GM21447 (cell line): ENCODE results near the gene MRPL37.
"Not testable (repeated sequence)": the region's sequence is repeated elsewhere in the genome, so short reads cannot be mapped to it uniquely, and the experiment has no call there.

Experiments
- ATAC-seq: cut with Tn5 transposase; IDR thresholded peaks from one replicate; pipeline ENCODE4 v1.9.1; 2021; ENCODE audit not compliant: unreplicated experiment

MRPL37 gene

GRCh38 chr1:54219688-54220003, 19.7 kb downstream of the MRPL37 start:
- ATAC-seq: no peak

DNA sequence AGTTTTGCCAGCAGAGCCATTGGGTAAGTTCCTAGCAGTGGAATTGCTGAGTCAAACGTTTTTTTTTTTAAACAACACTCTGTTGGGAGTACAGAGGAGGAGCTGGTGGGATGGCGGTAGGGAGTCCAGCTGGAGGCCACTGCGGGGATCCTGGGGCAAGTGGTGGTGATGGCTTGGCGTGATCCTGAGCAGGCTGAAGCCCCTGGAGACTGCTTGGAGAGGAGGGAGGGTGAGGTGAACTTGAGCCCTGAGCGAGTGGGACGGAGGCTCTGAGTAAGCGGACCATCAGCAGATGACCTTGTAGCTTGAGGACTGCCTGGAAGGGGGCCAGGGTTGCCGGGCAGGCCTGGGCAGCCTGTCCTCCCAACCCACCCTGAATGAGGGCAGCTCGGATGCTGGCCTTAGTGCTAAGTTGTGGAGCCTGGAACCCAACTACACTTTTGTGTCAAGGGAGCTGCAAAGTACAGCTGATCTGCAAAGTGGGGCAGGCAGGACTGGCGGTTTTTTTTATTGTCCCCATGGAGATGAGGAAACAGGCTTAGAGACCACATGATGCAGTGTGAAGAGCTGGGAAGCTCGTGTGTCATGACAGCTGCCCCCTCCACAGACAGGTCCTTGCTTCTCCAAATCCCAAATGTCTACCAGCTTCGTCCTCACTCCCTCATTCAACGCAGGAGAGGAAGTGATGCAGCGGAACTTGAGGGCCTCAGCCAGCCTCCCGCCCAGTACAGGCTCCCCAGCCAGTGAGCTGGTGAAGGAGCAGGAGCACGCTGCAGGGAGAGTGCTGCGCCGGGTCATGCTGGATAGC, 20.2 kb downstream of the MRPL37 start:
- ATAC-seq: no peak

DNA sequence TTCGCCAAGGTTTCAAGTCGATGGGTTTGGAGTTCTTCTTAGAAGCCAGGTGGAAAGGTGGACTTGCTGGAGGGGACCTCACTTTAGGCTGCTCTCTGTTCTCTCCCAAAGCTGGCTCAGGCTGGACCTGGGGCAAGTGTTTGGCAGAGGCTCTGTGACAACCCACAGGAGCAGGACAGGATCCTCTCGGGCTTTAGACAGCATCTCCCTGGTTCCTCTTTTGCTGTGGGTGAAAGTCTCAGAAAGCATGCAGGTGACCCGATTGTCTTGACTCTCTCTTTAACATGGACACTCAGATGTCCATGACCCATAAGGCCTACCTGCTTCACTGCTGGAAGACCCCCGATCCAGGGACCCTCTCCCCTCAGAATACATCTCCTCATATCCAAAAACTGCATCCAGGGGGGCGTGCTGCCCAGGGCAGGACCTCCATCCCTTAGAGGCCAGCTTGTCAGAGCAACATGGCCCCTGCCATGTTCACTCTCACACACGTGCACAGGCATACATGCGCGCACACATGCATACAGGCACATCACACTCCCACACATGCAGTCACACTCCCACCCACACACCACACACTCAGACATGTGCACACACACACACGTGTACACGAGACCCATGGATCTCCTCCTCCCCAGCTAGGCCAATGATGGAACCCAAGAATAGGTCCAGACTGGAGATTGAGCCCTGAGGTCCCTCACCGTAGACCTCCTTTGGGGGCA, 21.3 kb downstream of the MRPL37 start:
- no peak for ATAC-seq

GRCh38 chr1:54221867-54222484, 22.0 kb downstream of the MRPL37 start:
- no peak for ATAC-seq

DNA sequence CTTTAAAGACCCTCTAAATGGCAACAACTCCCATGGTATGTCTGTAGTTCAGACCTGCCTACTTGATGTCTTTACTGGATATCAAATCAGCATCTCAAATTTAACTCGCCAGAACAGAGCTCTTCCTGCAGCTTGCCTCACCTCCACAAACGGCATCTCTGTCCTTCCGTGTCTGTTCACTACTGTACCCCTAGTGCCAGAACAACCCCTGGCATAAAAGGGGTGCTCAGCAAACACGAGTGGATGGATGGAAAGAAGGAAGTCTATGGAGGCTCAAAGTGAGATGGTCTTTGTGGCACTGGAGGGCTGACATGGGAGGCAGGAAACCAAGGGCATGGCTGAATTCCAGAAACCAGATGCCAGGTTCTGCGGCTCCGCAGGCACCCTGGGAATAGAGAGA, 22.7 kb downstream of the MRPL37 start:
- no peak for ATAC-seq

GRCh38 chr1:54223441-54224202, 23.7 kb downstream of the MRPL37 start:
- no peak for ATAC-seq

DNA sequence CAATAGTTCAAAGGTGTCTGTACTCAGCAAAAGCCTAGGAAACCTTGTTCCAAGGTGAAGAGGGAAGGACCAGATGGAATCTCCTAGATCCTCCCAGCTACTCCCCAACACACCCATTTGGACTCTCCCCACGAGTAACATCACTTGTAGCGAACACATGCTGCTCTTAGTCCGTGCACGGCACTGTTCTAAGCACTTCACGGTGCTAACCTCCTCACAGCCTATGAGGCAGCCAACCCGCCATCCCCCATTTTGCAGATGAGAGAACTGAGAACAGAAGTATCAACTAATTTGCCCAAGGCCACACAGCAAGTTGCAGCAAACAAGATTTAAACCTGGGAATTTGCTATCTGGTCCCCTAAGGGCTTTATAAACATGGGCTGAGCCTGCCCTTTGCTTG, 24.3 kb downstream of the MRPL37 start:
- ATAC-seq: no peak

DNA sequence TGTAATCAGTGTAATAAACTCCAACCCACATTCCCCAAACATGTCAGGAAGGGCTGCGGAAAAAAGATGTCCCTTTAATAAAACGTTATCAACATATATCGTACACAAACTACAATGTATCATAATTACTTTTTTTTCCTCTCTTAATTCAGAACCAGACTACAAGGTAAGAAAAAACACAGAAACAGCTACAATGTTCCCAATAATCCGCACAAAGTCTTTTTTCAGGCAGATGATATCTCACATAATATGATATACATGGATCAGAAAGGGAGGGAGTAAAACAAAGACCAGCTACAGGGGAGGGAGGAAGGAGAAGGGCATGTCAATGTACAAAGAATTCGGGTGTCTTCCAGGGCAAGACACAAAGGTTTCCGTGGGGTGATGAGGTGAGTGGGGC, 25.4 kb downstream of the MRPL37 start:
- no peak for ATAC-seq

DNA sequence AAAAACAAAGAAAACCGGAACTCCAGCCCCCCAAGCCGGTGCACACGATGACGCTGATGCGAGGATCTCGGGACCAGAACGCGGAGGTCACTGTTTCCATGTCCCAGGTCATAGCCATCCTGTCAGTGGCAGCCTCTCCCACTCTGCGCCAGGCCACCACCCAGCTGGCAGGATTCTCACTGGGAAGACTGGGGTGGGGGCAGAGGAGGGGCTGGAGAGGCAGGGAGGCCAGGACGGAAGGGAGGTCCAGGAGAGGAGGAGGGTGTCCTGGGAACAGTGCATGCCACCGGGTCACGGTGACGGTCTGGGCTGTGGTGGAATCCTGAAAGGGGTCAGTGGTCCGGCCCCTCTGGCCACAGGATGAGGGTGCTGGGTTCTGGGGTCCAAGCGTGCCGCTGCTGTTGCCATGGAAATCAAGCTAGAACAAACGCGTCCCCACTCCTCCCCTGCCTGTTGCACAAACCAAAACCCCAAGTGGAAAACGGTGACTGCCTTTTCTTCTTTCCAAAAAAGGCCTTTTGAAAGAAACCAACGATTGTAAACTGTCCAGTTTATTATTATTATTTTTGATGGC, 26.1 kb downstream of the MRPL37 start:
- ATAC-seq: no peak

- ATAC-seq: no peak
Measured at GRCh38 chr1:54227091-54227602, 27.2 kb downstream of the MRPL37 start.

- no peak for ATAC-seq
Measured at GRCh38 chr1:54227891-54228310, 27.9 kb downstream of the MRPL37 start.

DNA sequence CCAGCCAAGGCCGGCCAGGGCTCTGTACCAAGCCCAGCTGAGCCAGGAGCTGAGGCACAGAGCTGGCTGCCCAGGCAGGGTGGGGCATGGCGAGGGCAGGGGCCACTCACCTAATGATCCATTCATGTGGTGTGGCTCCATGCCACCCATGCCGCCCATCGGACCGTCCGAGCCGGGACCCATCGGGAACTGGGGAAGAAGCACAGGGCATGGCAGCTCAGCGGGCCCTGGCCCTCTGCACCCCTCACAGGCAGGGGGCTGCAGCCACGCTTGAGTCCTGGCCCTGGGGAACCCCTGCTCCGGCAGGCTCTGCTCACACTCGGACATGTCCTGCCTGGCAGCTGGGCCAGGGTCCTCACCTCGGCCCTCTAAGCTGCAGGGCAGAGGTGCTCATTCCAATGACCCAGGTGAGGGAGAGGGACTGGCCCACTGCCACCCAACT, 28.7 kb downstream of the MRPL37 start:
- no peak for ATAC-seq

DNA sequence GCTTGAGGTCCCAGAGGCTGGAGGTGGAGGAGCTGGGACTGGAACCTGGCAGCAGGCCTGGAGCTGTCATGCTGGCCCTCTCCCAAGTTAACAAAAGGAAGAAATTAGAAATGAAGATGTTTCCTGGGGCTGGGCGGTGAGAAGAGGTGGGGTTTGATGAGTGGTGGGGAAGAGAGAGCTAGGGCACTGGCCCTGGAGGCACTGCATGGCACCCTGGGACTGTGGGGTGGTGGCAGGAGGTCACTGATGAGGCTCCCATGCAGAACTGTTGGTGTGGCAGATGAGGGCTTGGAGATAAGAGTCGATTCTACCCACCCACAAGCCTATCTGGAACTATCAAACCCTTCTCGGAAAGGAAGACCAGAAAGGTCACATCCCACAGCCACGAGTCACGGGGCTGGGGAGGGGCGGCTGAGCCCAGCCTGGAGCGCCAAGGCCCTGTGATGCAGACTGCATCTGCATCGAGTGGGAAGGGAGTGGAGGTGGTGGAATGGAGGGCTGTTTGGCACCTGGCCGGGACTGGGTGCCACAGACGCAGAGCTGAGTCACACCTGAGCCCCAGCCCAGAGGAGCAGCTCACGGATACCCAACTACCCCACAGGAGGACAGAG, 29.4 kb downstream of the MRPL37 start:
- ATAC-seq: no peak

DNA sequence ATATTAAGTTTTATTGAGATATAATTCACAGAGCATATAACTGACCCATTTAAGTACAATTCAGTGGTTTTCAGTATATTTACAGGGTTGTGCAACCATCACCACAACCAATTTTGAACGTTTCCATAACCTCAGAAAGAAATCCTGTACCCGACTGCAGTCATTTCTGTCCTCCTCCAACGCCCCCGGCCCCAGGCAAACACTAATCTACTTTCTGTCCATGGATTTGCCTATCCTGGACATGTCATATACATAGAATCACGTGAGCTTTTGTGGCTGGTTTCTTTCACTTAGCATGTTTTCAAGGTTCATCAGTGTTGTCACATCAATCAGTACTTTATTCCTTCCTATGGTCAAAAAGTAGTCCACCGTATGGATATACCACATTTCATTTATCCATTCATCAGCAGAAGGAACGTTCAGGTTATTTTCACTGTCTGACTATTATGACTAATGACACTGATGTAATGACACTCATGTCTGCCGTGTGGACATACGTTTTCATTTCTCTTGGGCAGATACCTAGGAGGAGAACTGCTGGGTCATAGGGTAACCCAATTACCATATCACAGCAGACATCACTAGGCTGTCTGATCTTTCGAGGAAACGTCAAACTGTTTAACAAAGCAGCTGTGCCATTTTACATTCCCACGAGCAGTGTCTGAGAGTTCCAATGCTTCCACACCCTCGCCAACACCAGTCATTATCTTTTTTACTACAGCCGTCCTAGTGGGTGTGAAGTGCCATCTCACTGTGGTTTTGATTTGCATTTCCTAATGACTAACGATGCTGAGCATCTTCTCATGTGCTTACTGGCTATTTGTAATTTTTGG, 30.8 kb downstream of the MRPL37 start:
- no peak for ATAC-seq

DNA sequence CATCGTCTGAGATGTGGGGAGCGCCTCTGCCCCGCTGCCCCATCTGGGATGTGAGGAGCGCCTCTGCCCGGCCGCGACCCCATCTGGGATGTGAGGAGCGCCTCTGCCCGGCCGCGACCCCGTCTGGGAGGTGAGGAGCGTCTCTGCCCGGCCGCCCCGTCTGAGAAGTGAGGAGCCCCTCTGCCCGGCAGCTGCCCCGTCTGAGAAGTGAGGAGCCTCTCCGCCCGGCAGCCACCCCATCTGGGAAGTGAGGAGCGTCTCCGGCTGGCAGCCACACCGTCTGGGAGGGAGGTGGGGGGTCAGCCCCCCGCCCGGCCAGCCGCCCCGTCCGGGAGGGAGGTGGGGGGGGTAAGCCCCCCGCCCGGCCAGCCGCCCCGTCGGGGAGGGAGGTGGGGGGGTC, 33.2 kb downstream of the MRPL37 start:
- not testable (repeated sequence) for ATAC-seq

DNA sequence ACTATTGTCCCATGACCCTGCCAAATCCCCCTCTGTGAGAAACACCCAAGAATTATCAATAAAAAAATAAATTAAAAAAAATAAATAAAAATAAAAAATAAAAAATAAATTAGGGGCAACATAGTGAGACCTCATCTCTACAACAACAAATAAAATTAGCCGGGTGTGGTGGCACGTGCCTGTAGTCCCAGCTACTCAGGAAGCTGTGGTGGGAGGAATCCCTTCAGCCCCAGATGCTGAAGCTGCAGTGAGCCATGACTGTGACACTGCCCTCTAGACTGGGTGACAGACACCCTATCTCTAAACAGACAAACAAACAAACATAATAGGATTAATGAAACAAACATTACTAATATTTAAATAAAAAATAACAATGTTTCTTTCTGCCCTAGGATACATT, 34.3 kb downstream of the MRPL37 start:
- no peak for ATAC-seq

GRCh38 chr1:54237586-54237985, 37.6 kb downstream of the MRPL37 start:
- ATAC-seq: no peak

GRCh38 chr1:54238353-54239034, 38.5 kb downstream of the MRPL37 start:
- ATAC-seq: no peak

GRCh38 chr1:54239035-54239383, 39.0 kb downstream of the MRPL37 start:
- no peak for ATAC-seq
